Heart right ventricle (tissue), 16 donors: ENCODE measurements around the gene KCNA2. TPM values are rescaled to one million over a fixed set of nuclear protein-coding genes. Genes with fewer than 3 reads are reported as not detected.

Experiments
- ATAC-seq, 8 donors: fragments of 200-7000 bp; cut with Tn5 transposase; one replicate each; pipeline ENCODE4 v1.9.1; 2020; ENCODE audit warnings: mild to moderate bottlenecking in 8 of 8, moderate library complexity in 8 of 8, moderate number of reproducible peaks in 1 of 8
- DNase-seq, 2 donors: peaks; one replicate each; pipeline ENCODE4 v3.0.0-alpha.2; 2020
- H3K27ac ChIP-seq, 10 donors: fragments of 200-600 bp; sonication (generic) in 2 of 10; one replicate each; pipeline versions ENCODE4 v1.5.0 to v1.8.0; 2020 to 2022; ENCODE audit warnings: mild to moderate bottlenecking in 3 of 10
- H3K27me3 ChIP-seq, 7 donors: fragments of 200-600 bp; one replicate each; pipeline ENCODE4 v1.8.0; 2021 to 2022; ENCODE audit warnings: mild to moderate bottlenecking in 2 of 7
- H3K36me3 ChIP-seq, 9 donors: fragments of 200-600 bp; sonication (generic) in 1 of 9; one replicate each; pipeline versions ENCODE4 v1.5.0 to v1.8.0; 2020 to 2022; ENCODE audit warnings: mild to moderate bottlenecking in 2 of 9
- H3K4me1 ChIP-seq, 9 donors: fragments of 200-600 bp; sonication (generic) in 1 of 9; one replicate each; pipeline versions ENCODE4 v1.5.0 to v1.8.0; 2020 to 2022; ENCODE audit warnings: mild to moderate bottlenecking in 4 of 9
- H3K4me3 ChIP-seq, 10 donors: fragments of 200-600 bp; sonication (generic) in 2 of 10; one replicate each; pipeline versions ENCODE4 v1.5.0 to v1.8.0; 2020 to 2022; ENCODE audit warnings: mild to moderate bottlenecking in 7 of 10, moderate library complexity in 2 of 10
- H3K9me3 ChIP-seq, 11 donors: fragments of 200-600 bp in 10 of 11; sonication (generic) in 2 of 11; one replicate each; pipeline versions ENCODE4 v1.5.0 to v1.8.0; 2013 to 2022; ENCODE audit warnings: mild to moderate bottlenecking in 2 of 11, control low read depth in 1 of 11, moderate library complexity in 1 of 11
- CTCF ChIP-seq, 9 donors: fragments of 200-600 bp; sonication (generic) in 2 of 9; IDR thresholded peaks; one replicate each; pipeline versions ENCODE4 v1.5.0 to v1.8.0; 2021 to 2022; ENCODE audit warnings: antibody characterized with exemption in 9 of 9, mild to moderate bottlenecking in 5 of 9, moderate library complexity in 1 of 9
- WGBS, 2 donors: extraction: QIAGEN DNeasy Blood & Tissue Kit; methylation state at CpG; one replicate each; pipeline ENCODE4 v1.1.7; 2013; ENCODE audit warnings: inconsistent platforms in 1 of 2; 5-methylcytosine and 5-hydroxymethylcytosine counted together
- intact Hi-C, 10 donors: fragments of 100-400 bp; cut with DNase I; formaldehyde crosslinking; loops; one replicate each; pipeline versions ENCODE4 v1.11.1 to v1.14.2; 2022
- polyA plus RNA-seq, 2 donors: library from polyadenylated mRNA; stranded (reverse); fragments of 200-250 nt; gene quantifications; one replicate each; pipeline ENCODE4 v1.2.3, GENCODE V29; 2013
- total RNA-seq, 10 donors: library from RNA; stranded (reverse); fragmentation: NEBNext Ultra II Directional in 3 of 10; extraction: Animal tissue kit (Norgen Biotek cat#: 25700) in 3 of 10; gene quantifications; one replicate each; pipeline versions ENCODE4 v1.2.1 to v1.2.4, GENCODE V29; 2021 to 2023
- donor health status: Arrhythmogenic right ventricular cardiomyopathy.
- donor health status: ischemic (EF 13 %, LVEDD 7.1; RV severe dilation, severe dysfunction).
- donor health status: healthy with polysubstance abuse.
- donor health status: DM: no; HTN: yes; CAD: no.
- donor health status: DM: no; HTN: no; CAD: no.
- donor health status: ischemic (EF 25% LVEDD 6.9; RV normal size, moderate dysfunction).
- donor health status: ischemic (EF 25% LVEDD 5.7; RV mildly dilated, moderate dysfunction).
- donor health status: healthy.
- donor health status: DM: yes; HTN: yes; CAD: no.
- donor health status: Ischemic cardiomyopathy.
- donor health status: ischemic (EF 35%, LVEDD 5.7; RV mildly dilated, moderate dysfunction).
- donor health status: nonischemic (EF 11% LVEDD 7.7; RV severe dilation, severe dysfunction).
- donor health status: DM: yes; HTN: yes; CAD: no.
- donor health status: PGD.
- donor health status: ischemic (EF 29% LVEDD 5.4; RV normal size, mild dysfunction).
- donor health status: nonischemic (EF 23%, LVEDD 6.1; RV moderate dilation, normal function).

Gene KCNA2
- total and polyA plus RNA-seq, 12 donors, result 0.04 to 1.6 (median 0.75) TPM

GRCh38 chr1:110633646-110634030 lies 27.5 kb upstream of the KCNA2 start:
- intact Hi-C loops, result loop anchor here in 9 of 10 donors (1.0 to 5.0 kb wide), 6 partner anchors 39 to 149 kb away; partner anchors contain the start of gene KCNA3 (in 1 of the 9)
- H3K27ac ChIP-seq, result peak overlapping the region in 1 of 10 donors; percentile 73
- H3K9me3 ChIP-seq, result no peaks in the 10 kb centered on the region
- peaks cover 4 to 49% (median 16%) of the 10 kb centered on the region in 9 donors for H3K4me1 ChIP-seq
- no peak for DNase-seq
- H3K27me3 ChIP-seq, result peaks cover 0 to 39% (median 4%) of the 10 kb centered on the region in 7 donors
- 70 to 77% methylated on average over 2 of the region's 2 CpGs for WGBS, 2 donors
- H3K36me3 ChIP-seq, result no peaks in the 10 kb centered on the region
- H3K4me3 ChIP-seq, result no peak overlapping the region
- ATAC-seq, result no peak
- no peak for TF ChIP-seq CTCF (IDR thresholded peaks at IDR 0.05)

- peaks cover 4 to 52% (median 16%) of the 10 kb centered on the region in 9 donors for H3K4me1 ChIP-seq
- no peaks in the 10 kb centered on the region for H3K9me3 ChIP-seq
- no peak for TF ChIP-seq CTCF (IDR thresholded peaks at IDR 0.05)
- ATAC-seq (no peak), DNase-seq (no peak)
- H3K4me3 ChIP-seq, result no peak overlapping the region
- intact Hi-C loops, result loop anchor here in 9 of 10 donors (2.0 to 5.0 kb wide), 7 partner anchors 40 to 151 kb away; partner anchors contain the start of gene KCNA3 (in 1 of the 9)
- H3K36me3 ChIP-seq, result no peaks in the 10 kb centered on the region
- H3K27ac ChIP-seq, result peak overlapping the region in 1 of 10 donors; percentile 79
- 79 to 81% methylated on average over 6 of the region's 6 CpGs for WGBS, 2 donors
- peaks cover 0 to 31% (median 4%) of the 10 kb centered on the region in 7 donors for H3K27me3 ChIP-seq
Measured at GRCh38 chr1:110631836-110632620, 25.9 kb upstream of the KCNA2 start.

GRCh38 chr1:110630839-110631663 lies 24.9 kb upstream of the KCNA2 start:
- Histone ChIP-seq H3K27ac (peak overlapping the region in 1 of 10 donors; percentile 79), H3K4me3 (peak overlapping the region in 1 of 10 donors; percentile 10), H3K36me3 (no peaks in the 10 kb centered on the region), H3K27me3 (peaks cover 0 to 26% (median 4%) of the 10 kb centered on the region in 7 donors), H3K4me1 (peaks cover 4 to 49% (median 16%) of the 10 kb centered on the region in 9 donors), H3K9me3 (no peaks in the 10 kb centered on the region)
- intact Hi-C loops, result loop anchor here (1.0 to 5.0 kb wide), 9 partner anchors 41 to 152 kb away; partner anchors contain the start of gene KCNA3 (in 1 of the 10)
- DNase-seq, result peak; percentile 75 to 83
- WGBS, 2 donors, result 37 to 39% methylated on average over 13 of the region's 13 CpGs
- ATAC-seq, result peak; percentile 44 to 73 (median 62)
- peak; percentile 78 to 92 (median 88) for TF ChIP-seq CTCF (IDR thresholded peaks at IDR 0.05)
